K562 (cell line): ENCODE results near the gene PSMG3. TPM values are rescaled to one million over a fixed set of nuclear protein-coding genes. Genes with fewer than 3 reads are reported as not detected.

Source experiments
- ATAC-seq: fragments of 200-7000 bp; cut with Tn5 transposase; 3 replicates; pipeline ENCODE4 v1.9.1; 2020; ENCODE audit warnings: moderate library complexity
- BruUV-seq: library from RNA; stranded (reverse); fragments of 400-500 nt; replicated peaks from 2 replicates; lab custom pipeline; 2021; lab: Mats Ljungman, UMichigan
- CTCF ChIA-PET: fragments of 300-600 bp; formaldehyde crosslinking; extraction: SDS; loops from one replicate; lab custom pipeline; 2021; ENCODE audit warnings: low intra/inter-chr PET ratio; lab: Yijun Ruan, JAX
- POLR2A ChIA-PET: fragments of 300-600, 350-650 bp; sonication (Branson Sonifier 250); formaldehyde crosslinking; extraction: SDS; loops from one replicate; lab custom pipeline; 2021; ENCODE audit warnings: antibody characterized with exemption, inconsistent platforms; lab: Yijun Ruan, JAX
- DNase-seq, 4 experiments: peaks; one replicate each; pipeline versions ENCODE4 v3.0.0 to v3.0.0-alpha.2; 2011 to 2018; ENCODE audit warnings: low spot score in 3 of 4, mixed read lengths in 3 of 4; ENCODE audit errors: extremely low read depth in 1 of 4
- FAIRE-seq: peaks from 2 replicates; lab custom pipeline; 2011; peaks lifted over from hg19 to GRCh38; lab: Jason Lieb, UNC
- H2AFZ ChIP-seq: 2 replicates; pipeline ENCODE4 v1.6.0; 2011; ENCODE audit warnings: low read depth, low read length, control low read depth, inconsistent platforms
- H3K27ac ChIP-seq: fragments of 200-600 bp; 3 replicates; pipeline ENCODE4 v1.8.0; 2011; ENCODE audit warnings: low read depth, mild to moderate bottlenecking, control low read depth, inconsistent platforms, low read length, moderate library complexity, mixed read lengths; ENCODE audit errors: extremely low read depth
- H3K27me3 ChIP-seq, 2 experiments: fragments of 300-600 bp in 1 of 2; 2 replicates in 1 of 2; 3 replicates in 1 of 2; pipeline versions ENCODE4 v1.6.0 to v1.8.0; 2011; ENCODE audit warnings: inconsistent platforms in 2 of 2, low read length in 2 of 2, mild to moderate bottlenecking in 1 of 2, mixed read lengths in 1 of 2, moderate library complexity in 1 of 2; ENCODE audit not compliant: control insufficient read depth in 2 of 2, insufficient read depth in 2 of 2
- H3K36me3 ChIP-seq: fragments of 300-600 bp; 3 replicates; pipeline ENCODE4 v1.8.0; 2011; ENCODE audit warnings: mild to moderate bottlenecking, low read length, inconsistent platforms; ENCODE audit not compliant: control insufficient read depth, insufficient read depth
- H3K4me1 ChIP-seq, 2 experiments: fragments of 200-600 bp in 1 of 2; replicated peaks in 1 of 2; 2 replicates in 1 of 2; 3 replicates in 1 of 2; pipeline versions ENCODE4 v1.5.1 to v1.8.0; 2011; ENCODE audit warnings: inconsistent platforms in 2 of 2, low read length in 2 of 2, mild to moderate bottlenecking in 1 of 2, mixed read lengths in 1 of 2, moderate library complexity in 1 of 2; ENCODE audit not compliant: control insufficient read depth in 2 of 2, insufficient read depth in 2 of 2
- H3K4me2 ChIP-seq: 2 replicates; pipeline ENCODE4 v1.6.1; 2011; ENCODE audit warnings: low read length, control low read depth, inconsistent platforms, mixed read lengths; ENCODE audit not compliant: insufficient read depth
- H3K4me3 ChIP-seq: fragments of 200-600 bp; sonication (generic), shearing (Covaris generic); 2 replicates; pipeline ENCODE4 v1.5.1; 2016; ENCODE audit warnings: control low read depth, inconsistent platforms
- H3K79me2 ChIP-seq: fragments of 200-600 bp; 3 replicates; pipeline ENCODE4 v1.8.0; 2011; ENCODE audit warnings: low read length, inconsistent platforms; ENCODE audit not compliant: control insufficient read depth, insufficient read depth
- H3K9ac ChIP-seq, 2 experiments: 2 replicates each; pipeline versions ENCODE4 v1.6.0 to v1.6.1; 2011; ENCODE audit warnings: low read depth in 2 of 2, low read length in 2 of 2, control low read depth in 1 of 2, inconsistent platforms in 1 of 2, mild to moderate bottlenecking in 1 of 2, mixed read lengths in 1 of 2; ENCODE audit not compliant: insufficient read depth in 1 of 2
- H3K9me1 ChIP-seq: one replicate; pipeline ENCODE4 v1.6.0; 2011; ENCODE audit warnings: inconsistent platforms, mild to moderate bottlenecking, low read length, moderate library complexity; ENCODE audit not compliant: control insufficient read depth, insufficient read depth
- H3K9me3 ChIP-seq: replicated peaks from 2 replicates; pipeline ENCODE4 v1.5.1; 2011; ENCODE audit warnings: low read depth, low read length, inconsistent platforms; ENCODE audit not compliant: control insufficient read depth, insufficient read depth
- H4K20me1 ChIP-seq: replicated peaks from 2 replicates; pipeline ENCODE4 v1.6.1; 2011; ENCODE audit warnings: low read length, inconsistent platforms, mixed read lengths; ENCODE audit not compliant: control insufficient read depth, insufficient read depth
- AFF4 ChIP-seq: sonication (generic); formaldehyde crosslinking; IDR thresholded peaks from 2 replicates; pipeline ENCODE4 v1.8.0; 2023; ENCODE audit warnings: mild to moderate bottlenecking, missing genetic modification reagents
- CTCFL ChIP-seq: IDR thresholded peaks from 2 replicates; pipeline ENCODE4 v1.6.1; 2011; ENCODE audit warnings: borderline replicate concordance, low read depth, mild to moderate bottlenecking, moderate library complexity, low read length; ENCODE audit not compliant: insufficient read depth, poor library complexity, severe bottlenecking
- HLTF ChIP-seq: fragments of 450-650 bp; IDR thresholded peaks from 2 replicates; pipeline ENCODE4 v1.6.1; 2016
- MCM5 ChIP-seq: fragments of 450-650 bp; IDR thresholded peaks from 2 replicates; pipeline ENCODE4 v1.6.1; 2016; ENCODE audit warnings: low read depth
- MLX ChIP-seq, 2 experiments: fragments of 450-650 bp in 1 of 2; sonication (generic) in 1 of 2; formaldehyde crosslinking; conservative IDR thresholded peaks; 2 replicates each; pipeline versions ENCODE4 v1.4.0 to v1.8.1; 2020 to 2022; ENCODE audit warnings: mild to moderate bottlenecking in 1 of 2, missing genetic modification reagents in 1 of 2
- XRCC4 ChIP-seq: IDR thresholded peaks from one replicate; pipeline ENCODE4 v1.6.1; 2011; ENCODE audit not compliant: insufficient read depth, insufficient read length; ENCODE audit errors: extremely low read depth
- ZMIZ1 ChIP-seq, 2 experiments: fragments of 150-350 bp in 1 of 2; IDR thresholded peaks; 2 replicates each; pipeline ENCODE4 v1.6.1; 2012 to 2016; ENCODE audit warnings: low read depth in 2 of 2, low read length in 2 of 2, mild to moderate bottlenecking in 1 of 2, moderate library complexity in 1 of 2
- WGBS: fragments of 100-300 bp; shearing (Covaris generic); methylation state at CpG from one replicate; pipeline ENCODE4 v1.1.6; 2016; ENCODE audit warnings: low coverage, mixed read lengths; ENCODE audit not compliant: insufficient coverage; ENCODE audit errors: missing lambda C conversion rate; 5-methylcytosine and 5-hydroxymethylcytosine counted together
- in situ Hi-C: fragments of 300-500 bp; cut with MboI; formaldehyde crosslinking; loops from 4 replicates; pipeline ENCODE4 v1.15.0; 2018; ENCODE audit warnings: inconsistent platforms, mixed read lengths
- intact Hi-C: fragments of 100-400 bp; cut with micrococcal nuclease; formaldehyde crosslinking; loops from 2 replicates; pipeline ENCODE4 v1.14.2; 2022
- polyA plus RNA-seq, 8 experiments: library from polyadenylated mRNA; depleted of rRNA in 4 of 8; stranded (reverse) in 5 of 8; unstranded in 3 of 8; fragments of >200 nt; fragmentation: Nextera tagmentation in 2 of 8; fragmentation: Illumina TruSeq in 1 of 8; extraction: Ambion mirVana in 2 of 8; extraction: Trizol in 1 of 8; gene quantifications; 2 replicates each; pipeline versions ENCODE4 v1.2.1 to v1.2.3, GENCODE V29; 2011 to 2014; ENCODE audit warnings: inconsistent platforms in 1 of 8, missing spikeins in 1 of 8
- total RNA-seq, 7 experiments: library from RNA; depleted of rRNA in 6 of 7; stranded (reverse); fragments of >200 nt in 6 of 7; fragmentation: Illumina TruSeq in 2 of 7; extraction: Trizol in 2 of 7; gene quantifications; 2 replicates each; pipeline versions ENCODE4 v1.2.1 to v1.2.3, GENCODE V29; 2011 to 2021; ENCODE audit warnings: low replicate concordance in 1 of 7

PSMG3 gene
- total and polyA plus RNA-seq, 9 of the 15 experiments (the other 6 are each of a cell fraction or from before 2014, with no cell fraction given), result 34.8 to 122 (median 80.1) TPM

DNA sequence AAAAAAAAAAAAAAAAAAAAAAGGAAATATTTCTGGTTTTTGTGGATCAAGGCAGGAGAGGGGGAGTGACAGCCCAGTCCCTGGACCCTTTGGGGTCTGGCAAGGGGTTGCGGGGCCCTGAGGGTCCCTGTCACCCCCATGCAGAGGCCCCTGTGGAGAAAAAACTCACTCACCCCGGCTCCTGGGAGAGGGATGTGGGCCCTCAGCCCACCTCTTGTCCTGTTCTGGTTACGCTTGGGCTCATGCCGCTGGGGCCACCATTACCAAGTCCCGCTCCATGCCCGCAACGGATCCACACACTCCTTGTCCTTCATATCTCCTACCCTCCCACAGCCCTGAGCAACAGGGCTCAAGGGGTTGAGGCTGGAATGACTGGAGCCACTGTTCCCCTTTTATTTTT lies 12.8 kb downstream of the PSMG3 start (continued):
- no peak for TF ChIP-seq AFF4 (CRISPR knock-in tag)
- no peak for TF ChIP-seq MLX (CRISPR knock-in tag; conservative IDR thresholded peaks at IDR 0.05)
- no peak for TF ChIP-seq MCM5

DNA sequence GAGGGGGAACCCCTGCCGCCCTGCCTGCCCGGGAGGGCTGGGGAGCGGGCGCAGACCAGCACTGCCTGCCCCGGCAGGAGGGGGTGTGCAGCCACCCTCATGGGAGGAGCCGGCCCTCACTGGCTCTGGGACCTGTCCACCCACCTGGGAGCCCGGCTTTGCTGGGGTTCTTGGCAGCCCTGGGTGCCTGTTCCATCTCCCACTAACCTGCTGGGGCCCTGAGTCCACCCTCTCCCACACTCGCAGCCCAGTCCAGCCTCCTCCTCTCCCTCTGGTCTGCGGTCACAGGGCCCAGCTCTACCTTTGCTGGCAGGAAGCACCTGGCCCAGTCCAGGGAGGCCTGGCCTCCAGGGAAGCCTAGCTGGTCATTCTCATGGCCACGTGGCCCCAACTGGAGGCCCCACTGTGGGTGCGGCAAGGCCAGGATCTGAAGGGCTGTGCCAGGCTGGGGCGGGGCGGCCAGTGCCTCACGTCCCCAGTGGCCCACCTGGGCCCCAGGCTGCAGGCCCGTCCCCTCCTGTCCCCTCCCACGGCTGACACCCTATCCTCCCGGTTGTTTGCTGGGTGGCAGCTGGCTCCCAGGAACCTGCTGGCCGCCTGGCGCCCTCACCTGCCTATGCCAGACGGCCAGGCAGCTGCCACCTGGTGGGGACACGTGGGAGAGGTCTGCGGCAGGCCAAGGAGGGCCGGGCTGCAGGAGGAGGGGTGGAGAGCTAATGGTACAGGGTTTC lies 13.9 kb downstream of the PSMG3 start, which contains the start of gene TMEM184A:
TMEM184A (minus strand) TSS at position 393 of the 731 bp plus-strand sequence. CDS start 721 bp downstream, outside the sequence.
- Histone ChIP-seq H3K36me3 (no peaks in the 10 kb centered on the region), H3K9me3 (no peaks in the 10 kb centered on the region), H3K27ac (no peak within 1 kb of the TSS), H3K9me1 (no peaks in the 10 kb centered on the region), H3K4me2 (no peak within 1 kb of the TSS; the same call in 1 of the 2 replicates), H3K4me3 (no peak within 1 kb of the TSS), H3K4me1 (peaks cover 0 to 66% of the 10 kb centered on the region in 2 experiments; a peak in 4 of 5 replicates), H4K20me1 (no peaks in the 10 kb centered on the region), H3K27me3 (no peaks in the 10 kb centered on the region), H3K79me2 (no peaks in the 10 kb centered on the region), H3K9ac (peak within 1 kb of the TSS in 1 of 2 experiments; percentile 81; a peak in 2 of 4 replicates), H2AFZ (peak within 1 kb of the TSS; percentile 64)
- 57% methylated on average over 19 of the region's 23 CpGs for WGBS
- no TSS peak for BruUV-seq
- ChIA-PET CTCF (interaction anchor here (0.7 to 1.2 kb wide), 2 partner anchors 51 to 52 kb away, joined by 3 to 6 read pairs; partner anchors contain the start of gene INTS1), POLR2A (interaction anchor here (0.6 to 1.3 kb wide), 3 partner anchors 12 to 80 kb away, joined by 3 to 5 read pairs (median 4); no protein-coding TSS in a partner anchor)
- FAIRE-seq, result no peak
- peak; percentile 20 for ATAC-seq
- in situ Hi-C loops, result no loop called here
- intact Hi-C loops, result loop anchor here (5.0 kb wide), 1 partner anchor 49 kb away; no protein-coding TSS in a partner anchor
- peak in 3 of 4 experiments; percentile 40 to 44 (median 43) for DNase-seq
- TF ChIP-seq CTCFL, result peak; percentile 27
- TF ChIP-seq HLTF, result no peak
- no peak for TF ChIP-seq ZMIZ1 (IDR thresholded peaks at IDR 0.05; ENCODE audit: low read depth in 2 of 2, low read length in 2 of 2)
- no peak for TF ChIP-seq XRCC4
